ENCODE measurements around the gene HOXA3. TPM values are rescaled to one million over a fixed set of nuclear protein-coding genes. Genes with fewer than 3 reads are reported as not detected.

The HOXA3 gene
- total and polyA plus RNA-seq, 10 of the 15 experiments (the other 5 are each of a cell fraction or from before 2014, with no cell fraction given) = 0.05 TPM; not detected in 9

- TF ChIP-seq USF1 (IDR thresholded peaks at IDR 0.05; ENCODE audit: borderline replicate concordance, extremely low read length, insufficient read depth, low read depth, low read length) (peak; percentile 91), LARP7 (IDR thresholded peaks at IDR 0.05) (no peak), PAX8 (IDR thresholded peaks at IDR 0.05) (no peak), PBX3 (IDR thresholded peaks at IDR 0.05; ENCODE audit: insufficient replicate concordance, low read depth, low read length) (peak; percentile 72), SUPT20H (IDR thresholded peaks at IDR 0.05; ENCODE audit: borderline replicate concordance, control insufficient read depth, low read depth, low read length) (no peak), POLR2A (IDR thresholded peaks at IDR 0.05; ENCODE audit: low read depth, low read length) (peak; percentile 65), EZH2 (IDR thresholded peaks at IDR 0.05; ENCODE audit: borderline replicate concordance, control insufficient read depth, low read depth, low read length) (no peak), NR2C2 (IDR thresholded peaks at IDR 0.05; ENCODE audit: borderline replicate concordance, control insufficient read depth, insufficient read length, low read depth) (no peak), PRDM15 (CRISPR knock-in tag; IDR thresholded peaks at IDR 0.05) (no peak), POLR2AphosphoS2 (IDR thresholded peaks at IDR 0.05; ENCODE audit: low read depth, low read length) (no peak), NFYB (IDR thresholded peaks at IDR 0.05; ENCODE audit: insufficient read depth, low read depth, low read length) (peak; percentile 76; the same call in 1 of the 2 replicates), ZNF24 (IDR thresholded peaks at IDR 0.05) (no peak), RAD51 (IDR thresholded peaks at IDR 0.05) (peak; percentile 73; the same call in 1 of the 2 replicates), SUZ12 (IDR thresholded peaks at IDR 0.05; ENCODE audit: unreplicated experiment) (no peak), JUNB (IDR thresholded peaks at IDR 0.05) (peak; percentile 37), POU2F2 (IDR thresholded peaks at IDR 0.05; ENCODE audit: borderline replicate concordance, low read depth, low read length) (no peak), TBL1XR1 (IDR thresholded peaks at IDR 0.05; ENCODE audit: low read depth, low read length) (no peak), EGR1 (IDR thresholded peaks at IDR 0.05; ENCODE audit: borderline replicate concordance in 1 of 2, low read depth in 2 of 2, low read length in 2 of 2) (0 out of 3 replicates have a peak, but pooled peaks of 1 of the 2 experiments have one; percentile 5), BMI1 (IDR thresholded peaks at IDR 0.05; ENCODE audit: borderline replicate concordance) (no peak), FOS (IDR thresholded peaks at IDR 0.05; ENCODE audit: borderline replicate concordance, extremely low read depth, insufficient read length) (peak; percentile 6), MLLT1 (IDR thresholded peaks at IDR 0.05) (no peak), SP1 (IDR thresholded peaks at IDR 0.05; ENCODE audit: low read depth, low read length) (no peak), CHD2 (IDR thresholded peaks at IDR 0.05; ENCODE audit: borderline replicate concordance, low read depth, low read length) (no peak)
Observed at GRCh38 chr7:27095897-27096767, 56.3 kb downstream of the HOXA3 start, which contains the start of gene HOXA1 (continued).

All from GM12878 (cell line).